Heart left ventricle (tissue), 16 donors: Measurements from ENCODE around the gene INF2. TPM values are rescaled to one million over a fixed set of nuclear protein-coding genes. Genes with fewer than 3 reads are reported as not detected.

Experiments used
- ATAC-seq, 4 donors: fragments of 200-7000 bp; cut with Tn5 transposase; one replicate each; pipeline ENCODE4 v1.9.1; 2020 to 2022; ENCODE audit warnings: moderate library complexity in 4 of 4, mild to moderate bottlenecking in 3 of 4, moderate number of reproducible peaks in 1 of 4
- DNase-seq, 5 donors: peaks; one replicate each; pipeline ENCODE4 v3.0.0-alpha.2; 2020
- H3K27ac ChIP-seq, 12 donors: fragments of 200-600 bp; sonication (generic) in 4 of 12; one replicate each; pipeline versions ENCODE4 v1.5.0 to v1.8.0; 2016 to 2022; ENCODE audit warnings: mild to moderate bottlenecking in 2 of 12
- H3K27me3 ChIP-seq, 9 donors: fragments of 200-600 bp; sonication (generic) in 2 of 9; one replicate each; pipeline versions ENCODE4 v1.5.1 to v1.8.0; 2016 to 2022; ENCODE audit warnings: mild to moderate bottlenecking in 3 of 9
- H3K36me3 ChIP-seq, 9 donors: fragments of 200-600 bp; sonication (generic) in 2 of 9; one replicate each; pipeline versions ENCODE4 v1.5.0 to v1.8.0; 2018 to 2022; ENCODE audit warnings: mild to moderate bottlenecking in 2 of 9
- H3K4me1 ChIP-seq, 12 donors: fragments of 200-600 bp; sonication (generic) in 4 of 12; one replicate each; pipeline versions ENCODE4 v1.5.0 to v1.8.0; 2016 to 2022; ENCODE audit warnings: mild to moderate bottlenecking in 3 of 12
- H3K4me3 ChIP-seq, 12 donors: fragments of 200-600 bp; sonication (generic) in 4 of 12; one replicate each; pipeline versions ENCODE4 v1.5.0 to v1.8.0; 2017 to 2022; ENCODE audit warnings: mild to moderate bottlenecking in 9 of 12, moderate library complexity in 4 of 12
- H3K9me3 ChIP-seq, 12 donors: fragments of 200-600 bp; sonication (generic) in 4 of 12; one replicate each; pipeline versions ENCODE4 v1.5.0 to v1.8.0; 2016 to 2022; ENCODE audit warnings: mild to moderate bottlenecking in 1 of 12
- POLR2A ChIP-seq, 2 donors: fragments of 450-650 bp; IDR thresholded peaks; one replicate each; pipeline ENCODE4 v1.6.1; 2017; ENCODE audit warnings: antibody characterized with exemption in 2 of 2, mild to moderate bottlenecking in 2 of 2, moderate library complexity in 2 of 2
- WGBS, 4 donors: extraction: QIAGEN DNeasy Blood & Tissue Kit in 2 of 4; methylation state at CpG; one replicate each; pipeline versions ENCODE4 v1.1.5 to v1.1.7; 2013 to 2018; 5-methylcytosine and 5-hydroxymethylcytosine counted together
- intact Hi-C, 10 donors: fragments of 100-400 bp; cut with DNase I; formaldehyde crosslinking; loops; one replicate each; pipeline versions ENCODE4 v1.11.1 to v1.14.2; 2022
- polyA plus RNA-seq, 2 donors: library from polyadenylated mRNA; stranded (reverse); fragments of 200-250 nt; gene quantifications; one replicate each; pipeline ENCODE4 v1.2.3, GENCODE V29; 2013
- total RNA-seq, 9 donors: library from RNA; depleted of rRNA in 2 of 9; stranded (reverse); fragments of >200 nt in 2 of 9; fragmentation: NEBNext Ultra II Directional in 3 of 9; extraction: Animal tissue kit (Norgen Biotek cat#: 25700) in 3 of 9; gene quantifications; one replicate each; pipeline versions ENCODE4 v1.1.0 to v1.2.4, GENCODE V29; 2016 to 2023
- TF ChIP-seq, protein P1 (sequence below), 12 donors: fragments of 200-600 bp; sonication (generic) in 4 of 12; IDR thresholded peaks; one replicate each; pipeline versions ENCODE4 v1.5.0 to v1.8.0; 2018 to 2022; ENCODE audit warnings: antibody characterized with exemption in 12 of 12, mild to moderate bottlenecking in 5 of 12
- donor health status: ischemic (EF 13 %, LVEDD 7.1; RV severe dilation, severe dysfunction).
- donor health status: healthy with polysubstance abuse.
- donor health status: DM: no; HTN: yes; CAD: no.
- donor health status: DM: no; HTN: no; CAD: no.
- donor health status: ischemic (EF 25% LVEDD 6.9; RV normal size, moderate dysfunction).
- donor health status: ischemic (EF 25% LVEDD 5.7; RV mildly dilated, moderate dysfunction).
- donor health status: healthy.
- donor health status: DM: yes; HTN: yes; CAD: no.
- donor health status: ischemic (EF 35%, LVEDD 5.7; RV mildly dilated, moderate dysfunction).
- donor health status: nonischemic (EF 11% LVEDD 7.7; RV severe dilation, severe dysfunction).
- donor health status: DM: yes; HTN: yes; CAD: no.
- donor health status: PGD.
- donor health status: ischemic (EF 29% LVEDD 5.4; RV normal size, mild dysfunction).
- donor health status: nonischemic (EF 23%, LVEDD 6.1; RV moderate dilation, normal function).

INF2 gene
- total and polyA plus RNA-seq, 11 donors = 26.0 to 58.9 (median 28.8) TPM

GRCh38 chr14:104675447-104675846 is 14.0 kb upstream of the INF2 start:
- 92 to 96% (median 93%) methylated on average over 2 of the region's 2 CpGs for WGBS, 4 donors
- H3K4me3 ChIP-seq = no peak overlapping the region
- ATAC-seq (no peak), DNase-seq (no peak)
- peaks cover 14 to 39% (median 34%) of the 10 kb centered on the region in 12 donors for H3K4me1 ChIP-seq
- H3K27me3 ChIP-seq = no peaks in the 10 kb centered on the region
- TF ChIP-seq, protein P1, sequence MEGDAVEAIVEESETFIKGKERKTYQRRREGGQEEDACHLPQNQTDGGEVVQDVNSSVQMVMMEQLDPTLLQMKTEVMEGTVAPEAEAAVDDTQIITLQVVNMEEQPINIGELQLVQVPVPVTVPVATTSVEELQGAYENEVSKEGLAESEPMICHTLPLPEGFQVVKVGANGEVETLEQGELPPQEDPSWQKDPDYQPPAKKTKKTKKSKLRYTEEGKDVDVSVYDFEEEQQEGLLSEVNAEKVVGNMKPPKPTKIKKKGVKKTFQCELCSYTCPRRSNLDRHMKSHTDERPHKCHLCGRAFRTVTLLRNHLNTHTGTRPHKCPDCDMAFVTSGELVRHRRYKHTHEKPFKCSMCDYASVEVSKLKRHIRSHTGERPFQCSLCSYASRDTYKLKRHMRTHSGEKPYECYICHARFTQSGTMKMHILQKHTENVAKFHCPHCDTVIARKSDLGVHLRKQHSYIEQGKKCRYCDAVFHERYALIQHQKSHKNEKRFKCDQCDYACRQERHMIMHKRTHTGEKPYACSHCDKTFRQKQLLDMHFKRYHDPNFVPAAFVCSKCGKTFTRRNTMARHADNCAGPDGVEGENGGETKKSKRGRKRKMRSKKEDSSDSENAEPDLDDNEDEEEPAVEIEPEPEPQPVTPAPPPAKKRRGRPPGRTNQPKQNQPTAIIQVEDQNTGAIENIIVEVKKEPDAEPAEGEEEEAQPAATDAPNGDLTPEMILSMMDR (IDR thresholded peaks at IDR 0.05) = no peak
- TF ChIP-seq POLR2A (IDR thresholded peaks at IDR 0.05) = no peak
- no peak overlapping the region for H3K27ac ChIP-seq
- H3K36me3 ChIP-seq = no peaks in the 10 kb centered on the region
- intact Hi-C loops = no loop called here
- no peaks in the 10 kb centered on the region for H3K9me3 ChIP-seq

GRCh38 chr14:104676130-104676693 is 13.2 kb upstream of the INF2 start:
- no peak for TF ChIP-seq POLR2A (IDR thresholded peaks at IDR 0.05)
- TF ChIP-seq, protein P1 (IDR thresholded peaks at IDR 0.05) = no peak
- H3K27ac ChIP-seq = peak overlapping the region in 5 of 12 donors; percentile 87 to 90 (median 89)
- 91 to 93% (median 92%) methylated on average over 6 to 7 of the region's 7 CpGs for WGBS, 4 donors
- DNase-seq = no peak
- no peak for ATAC-seq
- H3K36me3 ChIP-seq = no peaks in the 10 kb centered on the region
- H3K4me1 ChIP-seq = peaks cover 20 to 46% (median 41%) of the 10 kb centered on the region in 12 donors
- H3K9me3 ChIP-seq = no peaks in the 10 kb centered on the region
- intact Hi-C loops = no loop called here
- no peaks in the 10 kb centered on the region for H3K27me3 ChIP-seq
- no peak overlapping the region for H3K4me3 ChIP-seq

- peak in 3 of 5 donors; percentile 23 to 67 (median 38) for DNase-seq
- Histone ChIP-seq H3K4me3 (peak overlapping the region in 11 of 12 donors; percentile 32 to 76 (median 55)), H3K27me3 (no peaks in the 10 kb centered on the region), H3K27ac (peak overlapping the region in 11 of 12 donors; percentile 84 to 97 (median 90)), H3K36me3 (no peaks in the 10 kb centered on the region), H3K9me3 (no peaks in the 10 kb centered on the region), H3K4me1 (peaks cover 25 to 53% (median 48%) of the 10 kb centered on the region in 12 donors)
- intact Hi-C loops = no loop called here
- TF ChIP-seq POLR2A (IDR thresholded peaks at IDR 0.05) = no peak
- TF ChIP-seq, protein P1 (IDR thresholded peaks at IDR 0.05) = no peak
- WGBS, 4 donors = 27 to 54% (median 33%) methylated on average over 12 to 29 of the region's 29 CpGs
- peak in 1 of 4 donors; percentile 14 for ATAC-seq
Measured at GRCh38 chr14:104676694-104677511, 12.5 kb upstream of the INF2 start.
